ENCODE data around the gene RARA. TPM values are rescaled to one million over a fixed set of nuclear protein-coding genes. Genes with fewer than 3 reads are reported as not detected.
A peak's percentile ranks its signal among the peaks of the same experiment; 100 is the strongest.
"Not testable (repeated sequence)": the region's sequence is repeated elsewhere in the genome, so short reads cannot be mapped to it uniquely, and the experiment has no call there.

Gene RARA
- total RNA-seq, 1 experiment from 2014 or later = 17.7 TPM

- DNase-seq (ENCODE audit: low spot score) = no peak
Measured at GRCh38 chr17:40297511-40297910, 11.5 kb upstream of the RARA start.

GRCh38 chr17:40298726-40299125 lies 10.3 kb upstream of the RARA start:
- DNase-seq (ENCODE audit: low spot score) = no peak

DNA sequence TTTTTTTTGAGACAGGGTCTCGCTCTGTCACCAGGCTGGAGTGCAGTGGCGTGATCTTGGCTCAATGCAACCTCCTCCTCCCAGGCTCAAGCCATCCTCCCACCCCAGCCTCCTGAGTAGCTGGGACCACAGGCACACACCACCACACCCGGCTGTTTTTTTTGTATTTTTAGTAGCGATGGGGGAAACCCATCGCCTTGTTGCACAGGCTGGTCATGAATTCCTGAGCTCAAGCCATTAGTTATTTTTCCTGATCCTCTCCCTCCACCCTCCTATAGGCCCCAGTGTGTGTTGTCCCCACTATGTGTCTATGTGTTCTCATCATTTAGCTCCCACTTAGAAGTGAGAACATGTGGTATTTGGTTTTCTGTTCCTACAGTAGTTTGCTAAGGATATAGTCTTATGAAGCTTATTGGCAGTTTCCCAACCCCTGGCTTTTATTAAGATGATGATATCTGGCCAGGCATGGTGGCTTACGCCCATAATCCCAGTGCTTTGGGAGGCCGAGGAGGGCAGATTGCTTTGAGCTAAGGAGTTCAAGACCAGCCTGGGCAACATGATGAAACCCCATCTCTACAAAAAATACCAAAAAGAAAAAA lies 9.7 kb upstream of the RARA start:
- DNase-seq (ENCODE audit: low spot score) = not testable (repeated sequence)

DNA sequence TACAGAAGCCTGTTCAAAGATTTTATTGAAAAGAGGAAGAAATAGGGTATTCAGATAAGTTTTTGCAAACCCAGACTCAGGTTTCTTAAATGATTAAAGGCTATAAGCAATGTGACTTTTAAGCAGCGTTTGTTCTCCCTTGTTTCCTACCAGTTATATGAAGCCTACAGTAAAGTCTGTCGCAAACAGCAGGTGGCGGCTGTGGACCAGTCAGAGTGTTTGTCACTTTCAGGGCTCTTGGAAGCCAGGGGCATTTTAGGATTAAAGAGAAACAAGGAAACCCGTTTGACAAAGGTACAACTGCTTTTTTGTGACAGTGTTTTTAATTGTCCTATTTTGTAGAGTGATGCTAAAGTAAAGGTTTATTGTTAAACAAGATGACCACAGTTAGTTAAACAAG lies 7.7 kb upstream of the RARA start:
- no peak for DNase-seq (ENCODE audit: low spot score)

GRCh38 chr17:40303009-40303657 lies 5.8 kb upstream of the RARA start:
- no peak for DNase-seq (ENCODE audit: low spot score)

DNA sequence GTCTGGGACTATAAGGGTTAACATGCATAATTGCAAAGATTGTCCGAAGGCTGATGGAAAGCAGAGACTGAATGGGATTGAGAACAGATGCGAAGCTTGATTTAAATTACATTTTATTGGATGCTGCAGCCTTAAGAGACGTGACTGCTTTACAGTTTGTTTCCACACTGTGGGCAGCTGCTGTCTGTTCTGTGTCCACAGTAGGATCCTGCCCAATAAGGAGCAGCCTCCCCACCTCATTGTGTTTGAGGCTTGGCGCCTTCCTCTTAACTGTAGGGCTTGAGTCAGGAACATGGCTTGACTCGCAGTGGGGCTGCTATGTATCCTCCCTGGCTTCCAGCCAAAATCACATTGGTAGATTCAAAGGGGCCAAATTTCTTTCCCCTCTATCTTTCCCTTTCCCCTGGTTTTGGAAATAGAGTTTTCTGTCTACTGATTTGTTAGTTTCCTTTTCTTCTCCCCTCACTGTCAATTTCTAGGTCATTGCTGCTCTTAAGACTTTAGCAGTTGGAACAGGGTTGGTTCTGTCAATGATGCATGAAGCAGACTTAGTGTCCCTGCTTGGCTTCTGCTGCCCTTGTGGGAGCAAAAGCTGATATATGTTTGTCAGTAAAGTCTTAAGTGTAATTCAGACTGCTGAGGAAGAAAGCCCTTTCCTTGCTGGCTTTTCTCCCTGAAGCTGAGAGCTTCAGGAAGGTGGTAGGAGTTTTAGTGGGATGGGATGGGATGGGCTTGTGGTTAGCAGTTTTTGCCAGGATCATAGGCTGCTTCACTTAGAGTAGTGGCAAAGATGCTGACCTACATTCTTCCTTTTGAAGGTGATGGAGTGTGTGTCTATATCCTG lies 5.0 kb upstream of the RARA start:
- DNase-seq (ENCODE audit: low spot score) = no peak

- DNase-seq (ENCODE audit: low spot score) = not testable (repeated sequence)
Measured at GRCh38 chr17:40304552-40304863, 4.5 kb upstream of the RARA start.

DNA sequence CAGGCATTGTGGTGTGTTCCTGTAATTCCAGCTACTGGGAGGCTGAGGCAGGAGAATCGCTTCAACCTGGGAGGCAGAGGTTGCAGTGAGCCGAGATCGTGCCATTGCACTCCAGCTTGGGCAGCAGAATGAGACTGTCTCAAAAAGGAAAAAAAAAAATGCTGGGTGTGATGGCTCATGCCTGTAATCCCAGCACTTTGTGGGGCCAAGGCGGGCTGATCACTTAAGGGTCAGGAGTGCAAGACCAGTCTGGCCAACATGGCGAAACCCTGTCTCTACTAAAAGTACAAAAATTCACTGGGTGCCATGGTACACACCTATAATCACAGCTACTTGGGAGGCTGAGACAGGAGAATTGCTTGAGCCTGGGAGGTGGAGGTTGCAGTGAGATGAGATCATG lies 4.1 kb upstream of the RARA start:
- not testable (repeated sequence) for DNase-seq (ENCODE audit: low spot score)

- no peak for DNase-seq (ENCODE audit: low spot score)
Measured at GRCh38 chr17:40306395-40306794, 2.6 kb upstream of the RARA start.

- peak; percentile 82 for DNase-seq (ENCODE audit: low spot score)
Measured at GRCh38 chr17:40307001-40307730, 1.8 kb upstream of the RARA start.

DNA sequence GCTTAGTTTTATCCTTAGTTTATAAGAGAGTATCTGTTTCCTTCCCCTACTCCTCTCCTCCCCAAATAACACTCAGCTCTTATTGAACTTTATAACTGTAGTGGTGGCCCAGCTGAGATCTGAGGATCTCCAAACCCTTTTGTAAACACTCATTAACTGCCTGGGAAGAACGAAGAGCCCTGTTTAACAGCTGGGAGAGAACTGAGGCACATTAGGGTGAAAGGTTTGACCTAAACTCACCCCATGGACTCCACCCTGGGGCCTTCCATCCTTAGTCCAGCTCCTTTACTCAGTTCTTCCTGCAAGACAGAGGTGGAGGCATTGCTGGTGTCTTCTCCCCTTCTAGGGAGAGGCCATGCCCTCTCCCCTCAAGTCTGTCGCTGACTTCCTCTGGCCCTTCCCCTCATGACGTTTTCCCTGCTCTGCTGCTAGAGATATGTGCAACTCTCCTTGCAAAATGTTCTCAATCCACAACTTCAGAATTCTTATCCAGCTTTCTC lies 1.2 kb upstream of the RARA start:
- DNase-seq (ENCODE audit: low spot score) = no peak

- no peak for DNase-seq (ENCODE audit: low spot score)
Measured at GRCh38 chr17:40309949-40310510, 1.1 kb downstream of the RARA start.

DNA sequence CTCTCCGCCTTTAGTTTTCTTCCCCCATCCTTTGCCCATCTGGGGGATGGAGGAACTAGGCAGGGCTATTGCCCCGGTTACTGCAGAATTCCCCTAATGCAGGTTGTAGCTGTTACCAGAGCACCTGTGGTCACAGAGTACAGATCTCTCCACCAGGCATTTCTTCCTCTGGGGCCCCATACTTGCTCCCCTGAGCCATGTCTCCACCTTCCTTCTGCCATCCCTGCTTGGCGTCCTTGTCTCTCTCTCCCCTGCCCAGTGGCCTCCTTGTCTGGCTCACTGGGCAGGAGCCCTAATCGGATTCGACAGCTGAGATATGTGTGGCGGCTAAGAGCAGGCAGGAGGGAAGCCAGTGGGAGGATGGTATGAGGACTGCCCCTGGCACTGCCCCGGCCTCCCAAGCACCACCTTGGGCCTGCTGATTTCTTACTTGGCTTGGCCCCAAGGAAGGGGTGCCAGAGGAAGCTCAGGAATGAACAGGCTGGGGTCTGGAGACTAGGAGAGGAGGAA lies 2.0 kb downstream of the RARA start:
- no peak for DNase-seq (ENCODE audit: low spot score)

- no peak for DNase-seq (ENCODE audit: low spot score)
Measured at GRCh38 chr17:40311575-40311974, 2.6 kb downstream of the RARA start.

GRCh38 chr17:40312131-40312731 lies 3.3 kb downstream of the RARA start:
- no peak for DNase-seq (ENCODE audit: low spot score)

- DNase-seq (ENCODE audit: low spot score) = no peak
Measured at GRCh38 chr17:40312893-40313667, 4.1 kb downstream of the RARA start.

DNA sequence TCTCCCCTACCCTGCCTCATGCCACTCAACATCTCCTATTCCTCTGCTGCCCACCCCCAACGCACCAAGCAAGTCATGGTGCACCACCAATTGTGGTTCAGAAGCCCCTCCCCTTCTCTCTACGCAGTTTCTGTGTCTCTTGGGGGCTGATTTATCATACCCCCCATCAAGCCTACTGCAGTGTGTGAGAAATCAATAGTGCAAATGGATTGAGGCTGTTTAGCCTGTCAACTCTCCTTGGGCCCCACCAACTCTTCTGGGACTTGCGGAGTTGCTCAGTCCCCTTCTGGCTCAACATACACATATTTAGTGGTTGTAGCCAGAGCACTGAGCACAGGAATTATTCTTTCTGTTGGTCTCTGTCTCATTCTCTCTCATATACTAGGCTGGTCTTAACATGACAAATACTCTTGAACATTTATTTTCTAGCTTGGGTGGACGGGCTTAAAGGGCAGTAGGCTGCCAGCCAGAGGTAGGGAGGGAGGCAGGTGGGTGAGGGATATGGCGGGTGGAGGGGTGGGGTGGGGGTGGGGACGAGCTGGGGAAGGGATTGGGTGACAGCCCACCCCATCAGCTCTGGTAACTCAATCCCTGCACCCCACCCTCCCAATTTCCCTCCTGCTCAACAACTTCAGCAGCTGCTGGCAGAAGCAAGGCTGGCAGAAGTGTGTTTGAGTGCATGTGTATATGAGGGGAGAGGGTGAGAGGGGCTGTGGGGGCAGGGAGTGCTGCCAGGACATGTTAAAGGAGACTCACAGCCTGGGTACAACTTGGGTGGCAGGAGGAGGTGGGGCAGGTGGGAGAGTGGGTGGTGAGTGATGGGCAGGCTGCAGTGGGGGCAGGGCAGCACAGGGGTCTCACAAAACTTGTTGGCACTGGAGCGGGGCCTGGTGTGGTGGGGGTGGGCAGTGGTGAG lies 4.9 kb downstream of the RARA start:
- DNase-seq (ENCODE audit: low spot score) = peak; percentile 58

DNA sequence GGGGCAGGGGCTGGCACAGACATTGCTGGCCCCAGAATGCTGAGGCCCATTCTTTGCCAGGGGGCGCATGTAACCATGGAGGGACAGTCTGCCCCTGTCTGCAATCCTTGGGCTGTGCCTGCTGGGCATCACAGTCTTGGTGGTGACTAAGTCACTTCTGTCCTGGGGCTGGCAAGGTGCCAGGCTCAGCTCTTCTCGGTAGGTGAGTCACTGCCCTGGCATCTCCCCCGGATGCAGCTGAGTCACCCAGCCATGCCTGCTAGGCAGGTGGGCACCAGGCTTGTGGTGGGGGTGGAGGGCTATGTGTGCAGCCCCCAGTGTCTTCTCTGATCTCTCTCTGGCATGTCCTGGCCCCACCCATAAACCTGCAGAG lies 5.6 kb downstream of the RARA start:
- peak; percentile 98 for DNase-seq (ENCODE audit: low spot score)

DNA sequence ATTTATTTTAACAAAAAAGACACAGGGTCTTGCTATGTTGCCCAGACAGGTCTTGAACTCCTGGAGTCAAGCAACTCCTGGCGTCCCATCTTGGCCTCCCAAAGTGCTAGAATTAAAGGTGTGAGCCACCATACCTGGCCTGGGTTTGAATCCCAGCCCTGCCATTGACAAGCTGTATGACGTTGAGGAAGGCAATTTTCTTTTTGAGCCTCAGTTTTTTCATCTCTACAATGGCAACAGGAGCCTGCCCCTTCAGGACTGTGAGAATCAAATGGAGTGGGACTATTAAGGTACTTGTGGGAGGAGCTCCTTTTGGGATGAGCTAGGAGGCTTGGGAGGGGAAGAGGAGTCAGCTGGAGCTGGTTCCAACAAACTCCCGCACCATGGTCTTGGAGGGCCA lies 6.2 kb downstream of the RARA start:
- DNase-seq (ENCODE audit: low spot score) = no peak
